HG02798 (cell line): ENCODE results near the gene HES7.
A peak's percentile ranks its signal among the peaks of the same experiment; 100 is the strongest.
"Not testable (repeated sequence)": the region's sequence is repeated elsewhere in the genome, so short reads cannot be mapped to it uniquely, and the experiment has no call there.

Experiments
- ATAC-seq: cut with Tn5 transposase; IDR thresholded peaks from one replicate; pipeline ENCODE4 v1.9.1; 2021; ENCODE audit warnings: mild to moderate bottlenecking; ENCODE audit not compliant: unreplicated experiment, poor library complexity

HES7 gene

GRCh38 chr17:8123695-8124349, at the start of gene HES7:
TSS of gene HES7 (minus strand) at chr17:8124106. CDS start at chr17:8124084, 22 bp downstream.
- no peak for ATAC-seq

GRCh38 chr17:8173056-8173870, 49.4 kb upstream of the HES7 start:
- ATAC-seq, result peak; percentile 78

- not testable (repeated sequence) for ATAC-seq
Measured at GRCh38 chr17:8170186-8170585, 46.3 kb upstream of the HES7 start.

- ATAC-seq, result no peak
Measured at GRCh38 chr17:8167526-8167925, 43.6 kb upstream of the HES7 start.

- no peak for ATAC-seq
Measured at GRCh38 chr17:8166731-8167130, 42.8 kb upstream of the HES7 start.

GRCh38 chr17:8164815-8165131, 40.9 kb upstream of the HES7 start:
- ATAC-seq, result no peak

GRCh38 chr17:8163978-8164814, 40.3 kb upstream of the HES7 start:
- ATAC-seq, result no peak

GRCh38 chr17:8162997-8163977, 39.4 kb upstream of the HES7 start:
- ATAC-seq, result peak; percentile 8

- ATAC-seq, result peak; percentile 58
Measured at GRCh38 chr17:8162233-8162996, 38.5 kb upstream of the HES7 start, which contains the start of gene VAMP2. TSS of gene VAMP2 (minus strand) at chr17:8162948. CDS start at chr17:8162879, 69 bp downstream.

GRCh38 chr17:8161289-8162232, 37.7 kb upstream of the HES7 start:
- no peak for ATAC-seq

- no peak for ATAC-seq
Measured at GRCh38 chr17:8160741-8161221, 36.9 kb upstream of the HES7 start.

GRCh38 chr17:8160224-8160577, 36.3 kb upstream of the HES7 start:
- no peak for ATAC-seq

- no peak for ATAC-seq
Measured at GRCh38 chr17:8159459-8160223, 35.7 kb upstream of the HES7 start.

GRCh38 chr17:8159032-8159400, 35.1 kb upstream of the HES7 start:
- no peak for ATAC-seq

GRCh38 chr17:8158267-8159031, 34.5 kb upstream of the HES7 start:
- ATAC-seq, result no peak

- ATAC-seq, result peak; percentile 86
Measured at GRCh38 chr17:8156246-8156992, 32.5 kb upstream of the HES7 start.
